Adrenal gland (tissue), 12 donors: ENCODE results near the gene IQSEC3. TPM values are rescaled to one million over a fixed set of nuclear protein-coding genes. Genes with fewer than 3 reads are reported as not detected.

ENCODE experiments used
- DNase-seq, 7 donors: peaks; one replicate each; pipeline ENCODE4 v3.0.0-alpha.2; 2019 to 2020
- H3K27ac ChIP-seq, 5 donors: fragments of 200-600 bp; sonication (generic) in 4 of 5; 1 replicate in 3 of 5; 2 replicates in 2 of 5; pipeline versions ENCODE4 v1.5.1 to v1.8.0; 2016 to 2020; ENCODE audit warnings: mild to moderate bottlenecking in 1 of 5
- H3K27me3 ChIP-seq: fragments of 200-600 bp; 2 replicates; pipeline ENCODE4 v1.8.0; 2021
- H3K36me3 ChIP-seq, 2 donors: fragments of 200-600 bp; replicated peaks in 1 of 2; 1 replicate in 1 of 2; 2 replicates in 1 of 2; pipeline versions ENCODE4 v1.5.1 to v1.8.0; 2018 to 2022
- H3K4me1 ChIP-seq, 2 donors: fragments of 200-600 bp; replicated peaks in 1 of 2; 1 replicate in 1 of 2; 2 replicates in 1 of 2; pipeline versions ENCODE4 v1.5.1 to v1.8.0; 2018 to 2021
- H3K4me3 ChIP-seq, 4 donors: fragments of 200-600 bp; sonication (generic) in 3 of 4; one replicate each; pipeline ENCODE4 v1.5.1; 2016 to 2018
- H3K9me3 ChIP-seq, 3 donors: fragments of 200-600 bp; sonication (generic) in 1 of 3; replicated peaks in 1 of 3; 1 replicate in 2 of 3; 2 replicates in 1 of 3; pipeline versions ENCODE4 v1.5.1 to v1.8.0; 2016 to 2021
- CTCF ChIP-seq, 6 experiments: fragments of 450-650 bp in 4 of 6; fragments of 200-600 bp in 2 of 6; sonication (generic) in 1 of 6; IDR thresholded peaks; 1 replicate in 5 of 6; 2 replicates in 1 of 6; pipeline versions ENCODE4 v1.5.1 to v1.8.0; 2016 to 2021; ENCODE audit warnings: antibody characterized with exemption in 6 of 6, mild to moderate bottlenecking in 2 of 6, moderate library complexity in 1 of 6
- POLR2A ChIP-seq, 2 donors: fragments of 450-650 bp; IDR thresholded peaks; one replicate each; pipeline ENCODE4 v1.6.1; 2017; ENCODE audit warnings: antibody characterized with exemption in 2 of 2, mild to moderate bottlenecking in 2 of 2, moderate library complexity in 1 of 2
- WGBS, 4 donors: extraction: QIAGEN DNeasy Blood & Tissue Kit in 2 of 4; methylation state at CpG; one replicate each; pipeline versions ENCODE4 v1.1.5 to v1.1.7; 2013 to 2017; 5-methylcytosine and 5-hydroxymethylcytosine counted together
- intact Hi-C, 2 donors: fragments of 100-400 bp; cut with DNase I; formaldehyde crosslinking; loops; one replicate each; pipeline versions ENCODE4 v1.14.1 to v1.15.0; 2022 to 2023
- polyA plus RNA-seq, 3 donors: library from polyadenylated mRNA; stranded (reverse); fragments of 200-250 nt in 2 of 3; fragments of 350-450 nt in 1 of 3; fragmentation: Illumina TruSeq in 1 of 3; extraction: RNeasy Lipid Tissue Mini Kit (QIAGEN cat#74804) in 1 of 3; gene quantifications; one replicate each; pipeline ENCODE4 v1.2.3, GENCODE V29; 2013 to 2014
- total RNA-seq, 9 donors: library from RNA; depleted of rRNA in 4 of 9; stranded (reverse); fragments of >200 nt in 4 of 9; fragments of 120-200 nt in 1 of 9; fragmentation: NEBNext Ultra II Directional in 1 of 9; extraction: Animal tissue kit (Norgen Biotek cat#: 25700) in 1 of 9; gene quantifications; one replicate each; pipeline versions ENCODE4 v1.1.0 to v1.2.4, GENCODE V29; 2013 to 2023
- donor health status: healthy with polysubstance abuse.
- donor health status: Bipolar disorder and iron deficiency.
- donor health status: DM: yes; HTN: yes; CAD: no.
- donor health status: DM: no; HTN: no; CAD: no.
- donor health status: DM: no; HTN: no; CAD: no.
- donor health status: DM: yes; HTN: yes; CAD: no.

IQSEC3 gene
- total and polyA plus RNA-seq, 12 donors, result 0.13 to 6.3 (median 1.00) TPM

- Histone ChIP-seq H3K27me3 (peaks cover 9% of the 10 kb centered on the region), H3K9me3 (no peaks in the 10 kb centered on the region), H3K27ac (no peak overlapping the region), H3K36me3 (no peaks in the 10 kb centered on the region), H3K4me3 (no peak overlapping the region), H3K4me1 (no peaks in the 10 kb centered on the region)
- 57 to 68% (median 63%) methylated on average over 2 of the region's 2 CpGs for WGBS, 4 donors
- no peak for TF ChIP-seq CTCF (IDR thresholded peaks at IDR 0.05)
- no peak for TF ChIP-seq POLR2A (IDR thresholded peaks at IDR 0.05)
- intact Hi-C loops, result no loop called here
- no peak for DNase-seq
These were observed 68.6 kb downstream of the IQSEC3 start for GRCh38 chr12:135138-135537.

GRCh38 chr12:138171-138897, 71.8 kb downstream of the IQSEC3 start:
- no peak for DNase-seq
- Histone ChIP-seq H3K4me3 (no peak overlapping the region), H3K4me1 (no peaks in the 10 kb centered on the region), H3K9me3 (no peaks in the 10 kb centered on the region), H3K27ac (no peak overlapping the region), H3K36me3 (no peaks in the 10 kb centered on the region), H3K27me3 (peaks cover 9% of the 10 kb centered on the region)
- TF ChIP-seq CTCF (IDR thresholded peaks at IDR 0.05), result no peak
- no peak for TF ChIP-seq POLR2A (IDR thresholded peaks at IDR 0.05)
- whole genome bisulfite sequencing, 4 donors, result 66 to 95% (median 76%) methylated on average over 18 to 64 of the region's 64 CpGs
- intact Hi-C loops, result no loop called here

- TF ChIP-seq POLR2A (IDR thresholded peaks at IDR 0.05) (no peak), CTCF (IDR thresholded peaks at IDR 0.05) (no peak)
- intact Hi-C loops, result no loop called here
- Histone ChIP-seq H3K9me3 (no peaks in the 10 kb centered on the region), H3K4me3 (peak overlapping the region in 1 of 4 donors; percentile 16), H3K27ac (no peak overlapping the region), H3K4me1 (no peaks in the 10 kb centered on the region), H3K27me3 (peaks cover 9% of the 10 kb centered on the region), H3K36me3 (no peaks in the 10 kb centered on the region)
- peak in 2 of 7 donors; percentile 5 to 23 for DNase-seq
- WGBS, 4 donors, result 17 to 34% (median 19%) methylated on average over 17 to 49 of the region's 49 CpGs
These were observed 72.4 kb downstream of the IQSEC3 start for GRCh38 chr12:138898-139534.

GRCh38 chr12:139585-139984, 73.0 kb downstream of the IQSEC3 start:
- no peak for TF ChIP-seq POLR2A (IDR thresholded peaks at IDR 0.05)
- TF ChIP-seq CTCF (IDR thresholded peaks at IDR 0.05), result no peak
- Histone ChIP-seq H3K4me3 (no peak overlapping the region), H3K9me3 (no peaks in the 10 kb centered on the region), H3K36me3 (no peaks in the 10 kb centered on the region), H3K4me1 (no peaks in the 10 kb centered on the region), H3K27me3 (peaks cover 9% of the 10 kb centered on the region), H3K27ac (no peak overlapping the region)
- 49 to 59% (median 56%) methylated on average over 14 of the region's 14 CpGs for WGBS, 4 donors
- no peak for DNase-seq
- intact Hi-C loops, result no loop called here
